CD4-positive, alpha-beta T cell treated with Interleukin-17A for 4 hours (primary cell): ENCODE measurements around the gene NXPH4.

Experiments used
- DNase-seq: peaks from one replicate; pipeline ENCODE4 v3.0.0-alpha.2; 2020; ENCODE audit warnings: mixed read lengths

NXPH4 gene

DNA sequence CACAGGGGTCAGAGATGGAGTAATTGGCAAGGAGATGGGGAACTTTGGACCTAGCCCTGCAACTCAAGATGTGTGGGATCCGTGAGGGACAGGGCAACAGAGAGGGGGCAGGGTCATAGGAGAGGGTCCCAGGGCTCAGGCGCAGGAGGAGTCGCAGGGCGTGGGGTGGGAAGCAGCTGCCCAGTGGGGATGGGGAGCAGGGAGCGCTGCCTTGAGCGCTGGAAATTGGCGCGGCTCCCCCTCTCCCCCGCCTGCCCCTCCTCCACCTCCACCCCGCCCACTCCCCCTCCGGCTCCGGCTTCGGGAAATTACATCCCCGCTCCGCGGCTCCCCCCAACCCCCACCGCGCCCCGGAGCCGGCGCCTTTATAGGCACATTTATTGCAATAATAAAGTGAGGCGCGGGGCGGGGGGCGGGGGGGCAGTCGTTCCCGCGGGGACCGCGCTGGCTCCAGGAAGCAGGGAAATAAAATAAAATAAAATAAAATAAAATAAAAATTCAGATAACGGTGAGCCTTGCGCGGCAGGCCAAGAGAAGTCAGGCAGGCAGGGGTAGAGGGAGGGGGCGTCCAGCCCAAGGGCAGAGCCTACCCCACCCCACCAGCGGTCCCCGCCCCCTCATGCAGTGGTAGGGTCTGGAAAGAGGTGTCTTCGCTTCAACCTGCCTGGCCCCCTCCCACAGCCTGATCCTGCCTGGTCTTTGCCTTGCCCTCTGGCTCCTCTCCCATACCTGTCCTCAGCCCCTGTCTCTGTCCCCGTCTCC, 3.6 kb downstream of the NXPH4 start:
- no peak for DNase-seq

GRCh38 chr12:57220770-57221168, 4.2 kb downstream of the NXPH4 start:
- no peak for DNase-seq

DNA sequence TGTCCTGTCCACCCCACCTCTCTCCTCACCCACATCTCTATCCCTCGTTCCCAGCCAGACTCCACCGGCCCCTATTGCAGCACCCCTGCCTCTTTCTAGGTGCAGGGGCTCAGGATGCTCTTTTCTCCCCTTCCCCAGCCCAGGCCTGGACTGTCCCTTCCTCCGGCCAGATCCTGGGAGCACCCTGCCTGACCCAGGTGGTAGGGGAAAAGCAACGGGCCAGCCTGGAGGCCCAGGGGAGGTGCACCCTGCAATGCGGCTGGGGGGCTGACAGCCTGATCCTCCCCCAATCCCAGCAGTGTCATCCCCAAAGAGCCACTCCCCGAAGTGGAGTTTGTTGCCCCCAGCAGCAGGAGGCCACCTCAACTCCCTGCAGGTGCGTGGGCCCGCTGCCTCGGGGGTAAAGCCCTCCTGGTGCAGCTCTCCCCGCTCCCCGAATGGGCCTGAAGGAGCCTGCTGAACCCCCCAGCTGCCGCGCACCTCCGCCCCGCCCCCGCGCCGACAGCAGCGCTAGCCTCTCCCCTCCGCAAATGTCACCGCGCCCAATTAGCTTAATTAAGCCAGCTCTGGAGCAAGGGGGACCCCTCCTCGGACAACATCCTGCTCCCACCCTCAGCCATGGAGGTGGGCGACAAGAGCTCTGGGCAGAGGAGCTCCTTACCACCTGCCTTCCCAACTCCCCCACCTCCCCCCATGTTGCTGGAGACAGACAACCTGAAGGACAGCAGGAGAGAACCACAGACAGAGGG, 4.7 kb downstream of the NXPH4 start:
- DNase-seq = no peak

- no peak for DNase-seq
These were observed 5.9 kb downstream of the NXPH4 start for GRCh38 chr12:57222286-57223190.

DNA sequence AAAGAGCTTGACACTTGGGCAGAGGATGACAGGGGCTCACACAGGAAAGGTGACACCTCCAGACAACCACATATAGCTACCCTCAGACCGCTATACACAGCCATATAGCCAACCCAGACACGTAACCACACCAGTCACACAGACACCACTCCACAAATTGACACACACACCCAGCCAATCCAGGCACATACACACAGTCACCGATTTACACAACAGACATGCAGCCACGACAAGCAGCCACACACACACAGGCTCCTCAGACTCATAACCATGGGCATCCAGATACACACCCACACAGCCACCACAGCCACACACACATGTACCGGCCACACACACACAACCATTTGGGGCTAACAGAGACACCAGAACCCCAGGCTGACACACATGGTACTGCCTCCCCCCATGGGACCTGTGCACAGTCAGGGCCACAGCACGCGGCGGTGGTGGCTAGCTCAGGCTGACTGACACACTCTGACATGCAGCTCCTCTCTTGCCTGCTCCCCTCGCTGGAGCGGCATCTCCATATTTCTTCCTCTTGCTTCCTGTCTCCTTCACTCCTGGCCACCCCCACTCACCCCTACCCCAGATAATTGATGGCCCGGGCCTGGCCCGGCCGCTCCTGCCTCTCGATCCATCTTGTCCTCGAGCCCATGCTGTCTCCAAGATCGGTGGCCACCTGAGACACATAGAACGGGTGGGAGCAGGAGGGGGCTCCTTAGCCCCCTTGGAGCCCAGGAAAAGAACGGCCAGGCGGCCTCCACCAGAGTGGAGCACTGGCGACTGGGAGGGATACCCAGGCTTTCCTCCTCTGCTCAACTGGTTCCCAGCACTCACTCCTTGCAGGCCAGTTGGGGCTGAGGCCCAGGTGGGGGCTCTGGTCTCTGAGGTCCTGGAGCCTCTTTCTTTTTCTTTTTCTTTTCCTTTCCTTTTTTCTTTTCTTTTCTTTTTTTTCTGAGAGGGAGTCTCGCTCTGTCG, 6.9 kb downstream of the NXPH4 start:
- DNase-seq = no peak

DNA sequence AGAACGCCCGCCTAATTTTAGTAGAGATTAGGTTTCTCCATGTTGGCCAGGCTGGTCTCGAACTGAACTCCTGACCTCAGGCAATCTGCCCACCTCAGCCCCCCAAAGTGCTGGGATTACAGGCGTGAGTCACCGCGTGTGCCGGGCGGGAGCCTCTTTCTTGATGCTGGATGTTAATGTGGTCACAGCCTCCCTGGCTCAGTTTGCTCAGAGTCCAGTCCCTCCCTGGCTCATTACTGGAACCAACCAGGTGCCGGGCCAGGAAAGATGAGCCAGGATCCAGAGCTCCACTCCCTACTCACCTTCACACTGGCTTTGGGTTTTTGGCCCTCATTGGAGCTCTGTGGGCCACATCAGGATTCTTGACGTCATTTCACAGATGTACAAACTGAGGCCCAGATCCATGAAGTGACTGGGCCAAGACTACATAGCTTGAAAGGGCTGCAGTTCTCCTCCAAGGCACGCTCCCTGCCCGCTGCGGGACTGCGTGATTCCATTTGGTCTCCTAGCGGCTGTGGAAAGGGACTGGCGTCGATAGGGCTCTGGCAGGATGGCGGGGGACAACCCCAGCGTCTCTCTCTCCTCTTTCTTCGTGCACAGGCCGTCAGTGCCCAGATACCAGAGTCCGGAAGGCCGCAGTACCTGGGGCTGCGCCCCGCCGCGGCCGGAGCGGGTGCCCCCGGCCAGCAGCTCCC, 7.8 kb downstream of the NXPH4 start:
- no peak for DNase-seq

GRCh38 chr12:57224973-57225679, 8.5 kb downstream of the NXPH4 start:
- DNase-seq = peak; percentile 80

DNA sequence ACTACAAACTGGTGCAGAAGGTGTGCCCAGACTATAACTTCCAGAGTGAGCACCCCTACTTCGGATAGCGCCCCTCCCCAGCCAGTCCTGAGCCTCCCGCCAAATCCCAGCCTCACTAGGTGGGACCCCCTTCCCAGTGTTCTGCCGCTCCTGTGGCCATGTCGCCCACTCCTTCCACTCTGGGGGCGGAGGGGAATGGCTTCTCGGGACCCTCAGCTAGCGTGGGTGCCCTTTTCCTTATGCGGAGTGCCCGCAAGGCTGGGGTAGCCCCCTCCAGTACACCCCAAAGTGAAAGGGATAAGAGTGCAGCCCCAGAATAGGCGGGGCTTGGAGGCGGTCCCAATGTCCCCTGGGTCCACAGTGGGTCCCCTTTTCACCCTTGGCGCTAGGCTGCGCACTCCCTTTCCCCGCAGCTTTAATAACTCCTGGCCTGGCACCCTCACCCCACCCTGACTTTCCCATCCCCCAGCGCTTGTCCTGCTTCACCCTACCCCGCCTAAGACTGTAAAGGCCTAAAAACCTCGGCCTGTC, 9.2 kb downstream of the NXPH4 start:
- no peak for DNase-seq

DNA sequence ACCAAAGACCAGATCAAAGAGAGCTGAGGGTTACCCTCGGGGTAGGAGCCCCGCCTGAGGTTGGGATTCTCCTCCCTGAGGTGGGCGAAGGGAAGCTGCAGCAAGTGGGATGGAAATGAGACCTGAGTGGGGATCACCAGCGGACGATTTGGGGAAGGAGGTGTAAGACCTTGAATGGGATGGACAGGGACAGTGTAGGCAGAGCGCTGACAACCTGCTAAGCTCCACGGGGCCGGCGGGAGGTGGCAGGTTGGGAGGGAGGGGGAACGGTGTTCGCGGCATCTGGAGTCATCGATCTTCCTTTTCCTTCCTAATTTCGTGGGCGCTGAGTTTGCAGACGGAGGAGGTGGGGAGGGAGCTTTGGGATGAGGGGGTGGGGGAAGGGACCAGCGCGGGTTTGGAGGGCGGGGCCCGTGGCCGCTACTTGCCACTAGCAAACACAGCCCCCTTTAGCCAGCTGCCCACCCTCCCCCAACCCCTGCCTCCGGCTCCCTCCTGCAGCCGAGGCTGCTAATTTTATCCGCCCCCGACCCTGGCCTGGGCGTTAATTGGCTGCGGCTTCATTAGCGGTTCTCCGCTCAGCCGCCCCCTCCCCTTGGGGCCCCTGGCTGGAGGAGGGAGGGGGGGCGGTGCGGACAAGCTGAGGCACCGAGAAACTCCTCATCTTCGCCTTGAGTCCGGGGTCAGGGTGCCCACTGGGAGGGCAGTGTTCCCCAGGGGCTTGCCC, 10.2 kb downstream of the NXPH4 start:
- DNase-seq = no peak

DNA sequence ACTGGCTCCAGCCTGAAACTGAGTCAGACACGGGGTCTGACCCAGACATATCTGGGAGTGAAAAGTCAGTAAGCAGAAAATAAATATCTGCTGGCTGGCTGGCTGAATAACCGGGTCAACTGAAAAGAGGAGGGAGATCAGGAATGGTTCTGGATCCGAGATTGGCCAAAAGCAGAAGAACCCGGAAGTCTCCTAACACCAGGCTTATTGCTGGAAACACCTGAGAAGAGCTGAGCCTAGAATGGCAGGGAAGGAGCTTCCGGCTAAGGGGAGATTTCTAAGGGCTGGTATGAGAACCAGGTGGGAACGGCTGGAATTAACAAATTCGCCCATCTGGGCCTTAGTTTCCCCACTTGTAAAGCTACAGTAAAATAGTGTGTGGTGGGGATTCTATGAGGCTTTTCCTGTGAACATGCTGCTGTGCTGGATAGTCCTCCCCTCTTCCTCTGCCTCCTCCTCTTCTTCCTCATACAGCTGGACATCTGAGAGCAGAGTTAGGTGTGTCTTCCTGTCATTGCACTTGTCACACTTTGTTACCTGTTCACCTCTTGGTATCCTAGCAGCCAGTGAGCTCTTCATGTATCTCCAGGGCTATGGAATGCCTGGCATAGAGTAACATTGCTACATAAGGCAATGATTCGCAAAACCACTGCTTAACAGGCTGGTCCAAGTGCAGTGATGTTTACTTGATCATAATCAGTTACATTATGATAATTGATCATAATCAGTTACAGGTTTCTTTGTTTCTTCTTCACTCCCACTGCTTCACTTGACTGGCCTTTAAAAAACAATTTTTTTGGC, 10.9 kb downstream of the NXPH4 start:
- no peak for DNase-seq

- no peak for DNase-seq
These were observed 12.5 kb downstream of the NXPH4 start for GRCh38 chr12:57229046-57229633.

GRCh38 chr12:57229634-57230380, 13.2 kb downstream of the NXPH4 start, which contains the start of gene SHMT2:
Gene SHMT2, plus strand, starts transcription at chr12:57229711. Its CDS starts 68 bp downstream, at chr12:57229779.
- peak; percentile 96 for DNase-seq

- DNase-seq = no peak
These were observed 14.0 kb downstream of the NXPH4 start for GRCh38 chr12:57230381-57231155.

GRCh38 chr12:57231276-57232021, 14.9 kb downstream of the NXPH4 start:
- no peak for DNase-seq

GRCh38 chr12:57232156-57232756, 15.7 kb downstream of the NXPH4 start:
- DNase-seq = no peak
